ENCODE data around the gene ORMDL3. TPM values are rescaled to one million over a fixed set of nuclear protein-coding genes. Genes with fewer than 3 reads are reported as not detected.

ORMDL3 gene
- total RNA-seq (2021) (53.2 to 59.4 TPM (median 54.1 TPM) in 3 replicates), Bru-seq, nascent RNA (percentile 82 among the genes with signal in this experiment)
- long read RNA-seq, experiment 1, transcript ORMDL3-201 (4 exons, 2,111 nt) = major isoform, 23 of 35 reads
- long read RNA-seq, experiment 1, transcript ORMDL3-204 (4 exons, 2,106 nt) = minor isoform, 7 of 35 reads
- long read RNA-seq, experiment 1, partial matches to known transcripts = 0 of 35 reads
- long read RNA-seq, experiment 1, other reads (novel, unspliced or antisense) = 5 of 35 reads
- long read RNA-seq, experiment 2, transcript ORMDL3-204 (4 exons, 2,106 nt) = minor isoform, 13 of 71 reads
- long read RNA-seq, experiment 2, transcript ORMDL3-201 (4 exons, 2,111 nt) = major isoform, 15 of 71 reads
- long read RNA-seq, experiment 2, partial matches to known transcripts = 7 of 71 reads
- long read RNA-seq, experiment 2, other reads (novel, unspliced or antisense) = 36 of 71 reads
- long read RNA-seq, experiment 3, transcript ORMDL3-201 (4 exons, 2,111 nt) = major isoform, 38 of 64 reads
- long read RNA-seq, experiment 3, transcript ORMDL3-204 (4 exons, 2,106 nt) = minor isoform, 17 of 64 reads
- long read RNA-seq, experiment 3, partial matches to known transcripts = 0 of 64 reads
- long read RNA-seq, experiment 3, other reads (novel, unspliced or antisense) = 9 of 64 reads

GRCh38 chr17:39927101-39927928 lies at the start of gene ORMDL3, which contains the start of gene LRRC3C:
ORMDL3 (minus strand) TSS chr17:39927601; CDS start chr17:39924203, 3,398 bp downstream.
LRRC3C (plus strand) TSS chr17:39927732; CDS start chr17:39941524, 13,792 bp downstream.
- H3K4me3 Mint-ChIP-seq = peak within 1 kb of the TSS; percentile 82
- peak within 1 kb of the TSS; percentile 98 for H3K27ac Mint-ChIP-seq
- ATAC-seq = peak; percentile 85
- CTCF ChIA-PET = interaction anchor here (0.8 to 2.4 kb wide), 6 partner anchors 15 to 127 kb away, joined by 3 to 8 read pairs (median 3); partner anchors contain the start of gene MED24
- H3K4me1 Mint-ChIP-seq = peaks cover 38% of the 10 kb centered on the region
- peak; percentile 96 for DNase-seq (ENCODE audit: low spot score)
- peaks cover 4% of the 10 kb centered on the region; the same call in 1 of the 2 replicates for H3K27me3 Mint-ChIP-seq (ENCODE audit: low read depth)
- H3K36me3 Mint-ChIP-seq = peaks cover 8% of the 10 kb centered on the region
- no peaks in the 10 kb centered on the region for H3K9me3 Mint-ChIP-seq
- POLR2A ChIA-PET = interaction anchor here (0.6 to 1.9 kb wide), 2 partner anchors 53 to 86 kb away, joined by 4 to 6 read pairs; partner anchors contain the start of gene PSMD3
- TF ChIP-seq ZBTB21 (CRISPR knock-in tag; IDR thresholded peaks at IDR 0.05; ENCODE audit: borderline replicate concordance) (0 out of 2 replicates have a peak, but pooled peaks have one; percentile 30), CREM (CRISPR knock-in tag; IDR thresholded peaks at IDR 0.05) (peak; percentile 99), ATF1 (CRISPR knock-in tag; IDR thresholded peaks at IDR 0.05) (peak; percentile 85; the same call in 1 of the 2 replicates), E2F4 (CRISPR knock-in tag; IDR thresholded peaks at IDR 0.05; ENCODE audit: borderline replicate concordance, low read depth) (no peak), MYBL2 (CRISPR knock-in tag; IDR thresholded peaks at IDR 0.05) (peak; percentile 61; the same call in 1 of the 2 replicates), MLX (CRISPR knock-in tag; IDR thresholded peaks at IDR 0.05) (no peak), TP53 (CRISPR knock-in tag; IDR thresholded peaks at IDR 0.05) (no peak), ZNF232 (CRISPR knock-in tag; IDR thresholded peaks at IDR 0.05) (0 out of 2 replicates have a peak, but pooled peaks have one; percentile 20), USF2 (CRISPR knock-in tag; IDR thresholded peaks at IDR 0.05) (peak; percentile 36; the same call in 1 of the 2 replicates), NR2C2 (CRISPR knock-in tag; IDR thresholded peaks at IDR 0.05) (no peak), NR1H2 (CRISPR knock-in tag; IDR thresholded peaks at IDR 0.05) (no peak), FOXK1 (CRISPR knock-in tag; IDR thresholded peaks at IDR 0.05) (peak; percentile 57; the same call in 1 of the 2 replicates), GRHL2 (CRISPR knock-in tag; IDR thresholded peaks at IDR 0.05; ENCODE audit: insufficient replicate concordance, severe bottlenecking) (no peak), NFYB (CRISPR knock-in tag; conservative IDR thresholded peaks at IDR 0.05; ENCODE audit: low read depth) (no peak), NFE2L1 (CRISPR knock-in tag; IDR thresholded peaks at IDR 0.05) (no peak), CREB1 (CRISPR knock-in tag; IDR thresholded peaks at IDR 0.05) (peak; percentile 90)
- TF ChIP-seq, protein P1, sequence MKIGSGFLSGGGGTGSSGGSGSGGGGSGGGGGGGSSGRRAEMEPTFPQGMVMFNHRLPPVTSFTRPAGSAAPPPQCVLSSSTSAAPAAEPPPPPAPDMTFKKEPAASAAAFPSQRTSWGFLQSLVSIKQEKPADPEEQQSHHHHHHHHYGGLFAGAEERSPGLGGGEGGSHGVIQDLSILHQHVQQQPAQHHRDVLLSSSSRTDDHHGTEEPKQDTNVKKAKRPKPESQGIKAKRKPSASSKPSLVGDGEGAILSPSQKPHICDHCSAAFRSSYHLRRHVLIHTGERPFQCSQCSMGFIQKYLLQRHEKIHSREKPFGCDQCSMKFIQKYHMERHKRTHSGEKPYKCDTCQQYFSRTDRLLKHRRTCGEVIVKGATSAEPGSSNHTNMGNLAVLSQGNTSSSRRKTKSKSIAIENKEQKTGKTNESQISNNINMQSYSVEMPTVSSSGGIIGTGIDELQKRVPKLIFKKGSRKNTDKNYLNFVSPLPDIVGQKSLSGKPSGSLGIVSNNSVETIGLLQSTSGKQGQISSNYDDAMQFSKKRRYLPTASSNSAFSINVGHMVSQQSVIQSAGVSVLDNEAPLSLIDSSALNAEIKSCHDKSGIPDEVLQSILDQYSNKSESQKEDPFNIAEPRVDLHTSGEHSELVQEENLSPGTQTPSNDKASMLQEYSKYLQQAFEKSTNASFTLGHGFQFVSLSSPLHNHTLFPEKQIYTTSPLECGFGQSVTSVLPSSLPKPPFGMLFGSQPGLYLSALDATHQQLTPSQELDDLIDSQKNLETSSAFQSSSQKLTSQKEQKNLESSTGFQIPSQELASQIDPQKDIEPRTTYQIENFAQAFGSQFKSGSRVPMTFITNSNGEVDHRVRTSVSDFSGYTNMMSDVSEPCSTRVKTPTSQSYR (CRISPR knock-in tag; IDR thresholded peaks at IDR 0.05) = no peak
- TF ChIP-seq, protein P2, sequence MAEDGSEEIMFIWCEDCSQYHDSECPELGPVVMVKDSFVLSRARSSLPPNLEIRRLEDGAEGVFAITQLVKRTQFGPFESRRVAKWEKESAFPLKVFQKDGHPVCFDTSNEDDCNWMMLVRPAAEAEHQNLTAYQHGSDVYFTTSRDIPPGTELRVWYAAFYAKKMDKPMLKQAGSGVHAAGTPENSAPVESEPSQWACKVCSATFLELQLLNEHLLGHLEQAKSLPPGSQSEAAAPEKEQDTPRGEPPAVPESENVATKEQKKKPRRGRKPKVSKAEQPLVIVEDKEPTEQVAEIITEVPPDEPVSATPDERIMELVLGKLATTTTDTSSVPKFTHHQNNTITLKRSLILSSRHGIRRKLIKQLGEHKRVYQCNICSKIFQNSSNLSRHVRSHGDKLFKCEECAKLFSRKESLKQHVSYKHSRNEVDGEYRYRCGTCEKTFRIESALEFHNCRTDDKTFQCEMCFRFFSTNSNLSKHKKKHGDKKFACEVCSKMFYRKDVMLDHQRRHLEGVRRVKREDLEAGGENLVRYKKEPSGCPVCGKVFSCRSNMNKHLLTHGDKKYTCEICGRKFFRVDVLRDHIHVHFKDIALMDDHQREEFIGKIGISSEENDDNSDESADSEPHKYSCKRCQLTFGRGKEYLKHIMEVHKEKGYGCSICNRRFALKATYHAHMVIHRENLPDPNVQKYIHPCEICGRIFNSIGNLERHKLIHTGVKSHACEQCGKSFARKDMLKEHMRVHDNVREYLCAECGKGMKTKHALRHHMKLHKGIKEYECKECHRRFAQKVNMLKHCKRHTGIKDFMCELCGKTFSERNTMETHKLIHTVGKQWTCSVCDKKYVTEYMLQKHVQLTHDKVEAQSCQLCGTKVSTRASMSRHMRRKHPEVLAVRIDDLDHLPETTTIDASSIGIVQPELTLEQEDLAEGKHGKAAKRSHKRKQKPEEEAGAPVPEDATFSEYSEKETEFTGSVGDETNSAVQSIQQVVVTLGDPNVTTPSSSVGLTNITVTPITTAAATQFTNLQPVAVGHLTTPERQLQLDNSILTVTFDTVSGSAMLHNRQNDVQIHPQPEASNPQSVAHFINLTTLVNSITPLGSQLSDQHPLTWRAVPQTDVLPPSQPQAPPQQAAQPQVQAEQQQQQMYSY (CRISPR knock-in tag; IDR thresholded peaks at IDR 0.05) = 0 out of 2 replicates have a peak, but pooled peaks have one; percentile 25
- TF ChIP-seq, protein P3, sequence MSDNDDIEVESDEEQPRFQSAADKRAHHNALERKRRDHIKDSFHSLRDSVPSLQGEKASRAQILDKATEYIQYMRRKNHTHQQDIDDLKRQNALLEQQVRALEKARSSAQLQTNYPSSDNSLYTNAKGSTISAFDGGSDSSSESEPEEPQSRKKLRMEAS (CRISPR knock-in tag; IDR thresholded peaks at IDR 0.05) = 0 out of 2 replicates have a peak, but pooled peaks have one; percentile 29
- TF ChIP-seq, protein P4, sequence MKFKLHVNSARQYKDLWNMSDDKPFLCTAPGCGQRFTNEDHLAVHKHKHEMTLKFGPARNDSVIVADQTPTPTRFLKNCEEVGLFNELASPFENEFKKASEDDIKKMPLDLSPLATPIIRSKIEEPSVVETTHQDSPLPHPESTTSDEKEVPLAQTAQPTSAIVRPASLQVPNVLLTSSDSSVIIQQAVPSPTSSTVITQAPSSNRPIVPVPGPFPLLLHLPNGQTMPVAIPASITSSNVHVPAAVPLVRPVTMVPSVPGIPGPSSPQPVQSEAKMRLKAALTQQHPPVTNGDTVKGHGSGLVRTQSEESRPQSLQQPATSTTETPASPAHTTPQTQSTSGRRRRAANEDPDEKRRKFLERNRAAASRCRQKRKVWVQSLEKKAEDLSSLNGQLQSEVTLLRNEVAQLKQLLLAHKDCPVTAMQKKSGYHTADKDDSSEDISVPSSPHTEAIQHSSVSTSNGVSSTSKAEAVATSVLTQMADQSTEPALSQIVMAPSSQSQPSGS (CRISPR knock-in tag; IDR thresholded peaks at IDR 0.05; ENCODE audit: borderline replicate concordance, low read depth) = no peak
- TF ChIP-seq, protein P5, sequence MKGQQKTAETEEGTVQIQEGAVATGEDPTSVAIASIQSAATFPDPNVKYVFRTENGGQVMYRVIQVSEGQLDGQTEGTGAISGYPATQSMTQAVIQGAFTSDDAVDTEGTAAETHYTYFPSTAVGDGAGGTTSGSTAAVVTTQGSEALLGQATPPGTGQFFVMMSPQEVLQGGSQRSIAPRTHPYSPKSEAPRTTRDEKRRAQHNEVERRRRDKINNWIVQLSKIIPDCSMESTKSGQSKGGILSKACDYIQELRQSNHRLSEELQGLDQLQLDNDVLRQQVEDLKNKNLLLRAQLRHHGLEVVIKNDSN (CRISPR knock-in tag; IDR thresholded peaks at IDR 0.05) = no peak

Data from WTC11 (cell line).